Cardiac fibroblast (primary cell): ENCODE data around the gene PRDM11.

Experiments used
- DNase-seq, 2 donors: peaks; one replicate each; pipeline versions ENCODE4 v3.0.0 to v3.0.0-alpha.2; 2010; ENCODE audit warnings: low read depth in 2 of 2
- H3K4me3 ChIP-seq, 2 donors: replicated peaks in 1 of 2; 1 replicate in 1 of 2; 2 replicates in 1 of 2; pipeline ENCODE4 v1.5.1; 2011; ENCODE audit warnings: low read depth in 2 of 2, low read length in 2 of 2, mild to moderate bottlenecking in 2 of 2, moderate library complexity in 1 of 2
- TF ChIP-seq, protein P1 (sequence below): IDR thresholded peaks from one replicate; pipeline ENCODE4 v1.5.1; 2011; ENCODE audit warnings: low read depth, mild to moderate bottlenecking, low read length, inconsistent platforms

PRDM11 gene

DNA sequence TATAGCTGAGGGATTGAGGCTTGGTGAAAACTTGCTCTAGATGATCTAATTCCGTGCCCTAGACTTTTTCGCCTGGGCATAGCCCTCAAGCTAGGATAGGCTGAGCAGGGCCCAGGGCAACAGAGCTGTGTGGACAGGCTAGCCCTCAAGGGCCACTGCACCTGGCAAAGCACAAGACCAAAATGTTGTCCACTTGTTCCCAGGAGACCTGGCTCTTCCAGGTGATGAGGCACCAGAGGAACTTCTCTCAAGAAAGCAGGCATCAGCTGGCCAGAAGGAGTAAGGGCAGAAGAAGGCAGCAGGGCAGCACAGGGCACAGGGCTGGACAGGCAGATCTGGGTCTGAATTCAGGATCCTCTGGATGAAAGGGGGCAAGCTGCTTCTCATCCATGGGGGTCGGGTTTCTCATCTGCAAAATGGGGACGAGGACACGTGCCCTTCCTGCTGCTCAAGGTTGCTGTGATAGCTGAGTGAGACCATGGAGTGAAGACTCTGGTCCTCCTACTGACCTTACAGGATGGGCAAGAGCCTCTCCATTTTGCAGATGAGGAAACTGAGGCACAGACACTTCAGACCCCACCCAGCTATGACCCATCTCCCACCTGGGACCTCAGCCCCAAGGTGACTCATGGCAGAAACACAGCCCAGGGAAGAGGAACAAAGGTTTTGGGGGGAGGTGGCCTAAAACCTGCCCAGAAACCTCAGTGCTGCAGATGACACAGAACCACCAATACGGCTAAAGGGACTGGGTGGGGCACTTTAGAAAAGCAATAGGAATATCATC is 42.2 kb upstream of the PRDM11 start:
- TF ChIP-seq, protein P1, sequence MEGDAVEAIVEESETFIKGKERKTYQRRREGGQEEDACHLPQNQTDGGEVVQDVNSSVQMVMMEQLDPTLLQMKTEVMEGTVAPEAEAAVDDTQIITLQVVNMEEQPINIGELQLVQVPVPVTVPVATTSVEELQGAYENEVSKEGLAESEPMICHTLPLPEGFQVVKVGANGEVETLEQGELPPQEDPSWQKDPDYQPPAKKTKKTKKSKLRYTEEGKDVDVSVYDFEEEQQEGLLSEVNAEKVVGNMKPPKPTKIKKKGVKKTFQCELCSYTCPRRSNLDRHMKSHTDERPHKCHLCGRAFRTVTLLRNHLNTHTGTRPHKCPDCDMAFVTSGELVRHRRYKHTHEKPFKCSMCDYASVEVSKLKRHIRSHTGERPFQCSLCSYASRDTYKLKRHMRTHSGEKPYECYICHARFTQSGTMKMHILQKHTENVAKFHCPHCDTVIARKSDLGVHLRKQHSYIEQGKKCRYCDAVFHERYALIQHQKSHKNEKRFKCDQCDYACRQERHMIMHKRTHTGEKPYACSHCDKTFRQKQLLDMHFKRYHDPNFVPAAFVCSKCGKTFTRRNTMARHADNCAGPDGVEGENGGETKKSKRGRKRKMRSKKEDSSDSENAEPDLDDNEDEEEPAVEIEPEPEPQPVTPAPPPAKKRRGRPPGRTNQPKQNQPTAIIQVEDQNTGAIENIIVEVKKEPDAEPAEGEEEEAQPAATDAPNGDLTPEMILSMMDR, result no peak
- no peak for DNase-seq
- no peak overlapping the region for H3K4me3 ChIP-seq

DNA sequence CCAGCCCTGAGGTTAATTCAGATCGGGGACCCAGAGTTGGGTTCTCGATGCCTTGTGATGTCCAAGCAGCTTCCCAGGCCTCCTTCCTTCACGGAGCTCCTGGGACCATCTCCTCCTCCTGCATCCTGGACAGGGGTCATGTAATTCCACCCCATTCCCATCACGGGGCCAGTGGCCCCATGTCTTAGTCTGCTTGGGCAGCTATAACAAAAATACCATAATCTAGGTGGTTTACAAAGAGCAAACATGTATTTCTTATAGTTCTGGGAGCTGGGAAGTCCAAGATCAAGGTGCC is 41.7 kb upstream of the PRDM11 start:
- no peak overlapping the region for H3K4me3 ChIP-seq
- TF ChIP-seq, protein P1, result no peak
- no peak for DNase-seq

DNA sequence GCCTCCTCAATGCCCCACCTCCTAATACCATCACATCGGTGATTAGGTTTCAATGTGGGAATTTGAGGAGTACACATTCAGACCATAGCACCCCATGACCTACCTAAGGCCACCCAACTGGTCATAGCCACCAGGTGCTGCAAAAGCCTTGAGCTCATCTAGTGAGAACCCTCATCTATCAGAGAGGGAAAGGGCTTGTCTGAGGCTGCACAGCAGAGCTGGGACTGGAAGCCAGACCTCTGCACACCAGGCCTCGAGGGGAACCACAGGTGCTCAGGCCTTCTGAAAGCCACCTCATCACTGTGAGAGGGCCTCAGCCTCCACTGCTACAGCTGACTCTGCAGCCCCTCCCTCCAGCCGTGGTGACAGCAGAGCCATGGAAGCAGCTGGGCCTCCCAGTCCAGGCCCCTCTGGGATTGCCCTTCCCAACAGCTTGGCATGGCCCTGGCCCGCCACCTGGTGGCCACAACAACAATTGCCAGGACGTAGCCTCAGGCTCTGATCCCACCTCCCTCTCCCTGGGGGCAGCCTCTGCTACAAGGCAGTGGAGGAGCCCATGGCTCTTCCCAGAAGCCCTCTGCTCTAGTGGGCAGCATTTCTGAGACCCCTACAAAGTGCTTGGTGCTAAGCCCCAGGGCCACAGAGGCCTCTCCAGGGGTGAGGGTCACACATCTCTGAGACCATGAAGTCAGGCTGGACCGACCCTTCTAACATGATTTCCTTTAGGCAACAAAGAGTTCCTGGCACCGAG is 41.0 kb upstream of the PRDM11 start:
- TF ChIP-seq, protein P1, result peak; percentile 96
- H3K4me3 ChIP-seq, result no peak overlapping the region
- DNase-seq, result peak; percentile 79 to 87

DNA sequence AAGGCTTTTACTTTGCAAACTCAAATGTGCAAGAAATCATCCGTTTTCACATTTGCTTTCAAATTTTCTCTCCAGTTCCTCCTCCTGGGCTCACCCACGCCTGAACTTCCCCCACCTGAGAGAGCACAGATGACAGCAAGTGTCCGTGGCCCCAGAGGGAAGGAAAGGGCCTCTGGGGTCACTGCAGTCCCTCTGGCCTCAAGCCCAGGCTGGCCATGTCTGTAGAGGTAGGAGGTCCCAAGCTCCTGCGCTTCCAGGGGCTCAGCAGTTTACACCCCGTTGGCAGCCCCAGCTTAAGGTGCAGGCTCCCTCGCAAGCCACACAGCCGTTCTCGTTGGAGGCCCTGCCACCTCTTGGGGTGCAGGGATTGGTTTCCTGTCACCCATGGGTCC is 40.5 kb upstream of the PRDM11 start:
- TF ChIP-seq, protein P1, result no peak
- H3K4me3 ChIP-seq, result no peak overlapping the region
- no peak for DNase-seq

DNA sequence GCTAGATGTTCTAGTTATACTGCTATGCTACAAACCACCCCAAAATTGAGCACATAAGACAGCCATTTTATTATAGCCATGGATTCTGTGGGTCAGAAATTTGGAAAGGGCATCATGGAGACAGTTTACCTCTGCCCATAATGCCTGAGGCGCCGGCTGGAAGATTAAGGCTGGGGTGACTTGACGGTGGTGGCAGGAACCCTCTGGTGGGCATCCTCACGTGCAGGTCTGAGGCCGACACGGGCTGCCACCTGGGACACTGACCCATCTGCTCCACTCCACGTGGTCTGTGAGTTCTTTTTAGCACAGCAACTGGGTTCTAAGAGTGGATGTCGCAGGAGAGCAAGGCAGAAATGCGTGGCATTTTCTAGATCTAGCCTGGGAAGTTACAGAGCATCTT is 40.0 kb upstream of the PRDM11 start:
- TF ChIP-seq, protein P1, result no peak
- DNase-seq, result no peak

DNA sequence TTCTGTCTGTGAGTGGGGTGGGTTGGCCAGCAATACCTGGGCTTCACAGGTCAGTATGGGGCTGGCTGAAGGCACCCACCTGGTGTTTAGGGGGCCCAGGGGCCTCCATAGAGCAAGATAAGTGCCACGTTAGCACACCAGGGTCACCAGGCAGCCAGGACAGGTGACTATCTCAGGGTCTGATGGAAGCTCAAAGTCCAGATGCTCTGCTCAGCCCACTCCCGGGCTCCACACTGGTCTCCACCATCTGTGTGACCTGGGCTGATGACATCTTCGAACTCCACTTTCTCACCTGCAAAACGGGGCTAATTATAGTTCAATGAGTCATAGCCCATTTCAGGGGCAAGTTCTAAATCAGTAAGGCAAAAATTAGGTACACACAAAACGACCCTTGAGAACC is 39.4 kb upstream of the PRDM11 start:
- H3K4me3 ChIP-seq, result no peak overlapping the region
- no peak for DNase-seq
- TF ChIP-seq, protein P1, result no peak

More for the DNA sequence above, 40.0 kb upstream of the PRDM11 start:
- no peak overlapping the region for H3K4me3 ChIP-seq
